Measurements from ENCODE around the gene ANXA2R. TPM values are rescaled to one million over a fixed set of nuclear protein-coding genes. Genes with fewer than 3 reads are reported as not detected.

Gene ANXA2R
- total and polyA plus RNA-seq, 2 of the 13 experiments (the other 11 are each of a cell fraction or from before 2014, with no cell fraction given): 0.95 to 1.3 TPM

DNA sequence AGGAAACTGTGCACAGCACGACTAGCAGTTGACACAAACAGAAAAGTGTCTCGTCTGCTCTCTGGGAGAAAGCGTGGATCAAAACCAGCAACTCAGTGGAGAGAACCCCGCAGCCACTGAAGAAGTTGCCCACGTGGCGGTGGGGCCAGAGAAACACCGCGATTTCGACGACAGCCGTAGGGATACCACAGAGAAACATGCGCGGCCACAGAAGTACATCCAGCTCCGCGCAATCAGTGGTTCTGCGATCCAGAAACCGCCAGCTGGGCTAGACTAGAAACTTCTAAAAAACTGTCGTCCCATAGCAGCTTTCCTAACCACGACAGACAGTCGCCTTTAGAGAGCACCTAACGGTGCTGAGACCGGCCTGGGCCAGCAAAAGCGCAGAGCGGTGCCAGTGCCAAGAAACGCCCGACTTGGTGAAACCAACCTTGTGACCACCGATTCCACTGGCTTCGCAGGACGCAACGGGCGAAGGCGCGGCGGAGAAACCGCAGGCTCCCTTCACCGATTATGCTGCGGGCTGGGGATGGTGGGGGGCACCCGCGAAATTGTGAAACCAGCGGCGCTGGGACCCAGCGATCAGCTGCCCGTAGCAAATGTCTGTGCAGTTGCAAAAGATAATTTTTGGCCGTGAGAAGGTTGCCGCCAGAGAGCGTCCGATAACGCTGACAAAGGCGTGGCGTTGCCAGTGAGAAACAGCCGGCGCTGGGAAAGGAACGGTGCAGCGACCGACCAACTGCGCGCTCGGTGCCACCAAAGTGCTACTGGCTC is 2.7 kb upstream of the ANXA2R start (continued):
- TF ChIP-seq, protein P1, sequence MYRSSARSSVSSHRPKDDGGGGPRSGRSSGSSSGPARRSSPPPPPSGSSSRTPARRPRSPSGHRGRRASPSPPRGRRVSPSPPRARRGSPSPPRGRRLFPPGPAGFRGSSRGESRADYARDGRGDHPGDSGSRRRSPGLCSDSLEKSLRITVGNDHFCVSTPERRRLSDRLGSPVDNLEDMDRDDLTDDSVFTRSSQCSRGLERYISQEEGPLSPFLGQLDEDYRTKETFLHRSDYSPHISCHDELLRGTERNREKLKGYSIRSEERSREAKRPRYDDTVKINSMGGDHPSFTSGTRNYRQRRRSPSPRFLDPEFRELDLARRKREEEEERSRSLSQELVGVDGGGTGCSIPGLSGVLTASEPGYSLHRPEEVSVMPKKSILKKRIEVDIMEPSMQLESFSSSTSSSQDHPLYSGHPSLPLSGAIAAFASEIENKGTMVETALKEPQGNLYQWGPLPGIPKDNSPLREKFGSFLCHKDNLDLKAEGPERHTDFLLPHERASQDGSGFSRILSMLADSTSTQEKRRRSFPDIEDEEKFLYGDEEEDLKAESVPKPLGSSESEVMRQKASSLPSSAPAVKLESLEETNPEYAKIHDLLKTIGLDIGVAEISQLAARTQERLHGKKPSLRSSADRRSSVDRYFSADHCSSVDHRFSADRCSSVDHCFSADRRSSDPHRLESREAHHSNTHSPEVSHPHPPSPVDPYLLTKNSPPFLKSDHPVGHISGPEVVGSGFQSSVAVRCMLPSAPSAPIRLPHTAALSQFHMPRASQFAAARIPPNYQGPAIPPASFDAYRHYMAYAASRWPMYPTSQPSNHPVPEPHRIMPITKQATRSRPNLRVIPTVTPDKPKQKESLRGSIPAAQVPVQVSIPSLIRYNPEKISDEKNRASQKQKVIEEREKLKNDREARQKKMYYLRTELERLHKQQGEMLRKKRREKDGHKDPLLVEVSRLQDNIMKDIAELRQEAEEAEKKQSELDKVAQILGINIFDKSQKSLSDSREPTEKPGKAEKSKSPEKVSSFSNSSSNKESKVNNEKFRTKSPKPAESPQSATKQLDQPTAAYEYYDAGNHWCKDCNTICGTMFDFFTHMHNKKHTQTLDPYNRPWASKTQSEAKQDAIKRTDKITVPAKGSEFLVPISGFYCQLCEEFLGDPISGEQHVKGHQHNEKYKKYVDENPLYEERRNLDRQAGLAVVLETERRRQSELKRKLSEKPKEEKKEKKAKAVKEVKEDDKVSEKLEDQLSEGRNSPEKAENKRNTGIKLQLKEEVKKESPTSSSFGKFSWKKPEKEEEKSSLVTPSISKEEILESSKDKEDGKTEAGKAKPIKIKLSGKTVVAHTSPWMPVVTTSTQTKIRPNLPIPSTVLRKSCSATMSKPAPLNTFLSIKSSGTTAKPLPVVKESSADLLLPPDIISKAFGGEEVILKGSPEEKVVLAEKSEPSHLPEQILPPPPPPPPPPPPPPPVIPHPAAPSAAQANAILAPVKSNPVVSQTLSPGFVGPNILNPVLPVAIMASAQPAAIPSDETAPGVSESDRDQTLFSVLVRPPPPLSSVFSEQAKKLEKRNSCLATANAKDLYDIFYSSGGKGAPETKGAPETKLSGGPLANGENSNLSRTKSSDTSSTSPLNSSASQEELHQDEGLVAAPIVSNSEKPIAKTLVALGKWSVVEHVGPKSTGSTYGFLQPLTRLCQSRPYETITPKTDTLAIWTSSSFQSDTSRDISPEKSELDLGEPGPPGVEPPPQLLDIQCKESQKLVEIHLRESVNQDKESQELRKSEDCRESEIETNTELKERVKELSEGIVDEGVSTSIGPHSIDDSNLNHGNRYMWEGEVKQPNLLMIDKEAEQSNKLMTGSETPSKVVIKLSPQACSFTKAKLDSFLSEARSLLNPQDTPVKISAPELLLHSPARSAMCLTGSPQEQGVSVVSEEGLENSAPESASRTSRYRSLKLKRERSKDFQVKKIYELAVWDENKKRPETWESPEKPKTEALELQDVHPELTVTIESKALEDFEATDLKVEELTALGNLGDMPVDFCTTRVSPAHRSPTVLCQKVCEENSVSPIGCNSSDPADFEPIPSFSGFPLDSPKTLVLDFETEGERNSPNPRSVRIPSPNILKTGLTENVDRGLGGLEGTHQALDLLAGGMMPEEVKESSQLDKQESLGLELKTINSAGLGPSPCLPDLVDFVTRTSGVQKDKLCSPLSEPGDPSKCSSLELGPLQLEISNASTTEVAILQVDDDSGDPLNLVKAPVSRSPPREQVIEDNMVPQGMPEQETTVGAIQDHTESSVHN (CRISPR knock-in tag; IDR thresholded peaks at IDR 0.05): no peak
- TF ChIP-seq, protein P2, sequence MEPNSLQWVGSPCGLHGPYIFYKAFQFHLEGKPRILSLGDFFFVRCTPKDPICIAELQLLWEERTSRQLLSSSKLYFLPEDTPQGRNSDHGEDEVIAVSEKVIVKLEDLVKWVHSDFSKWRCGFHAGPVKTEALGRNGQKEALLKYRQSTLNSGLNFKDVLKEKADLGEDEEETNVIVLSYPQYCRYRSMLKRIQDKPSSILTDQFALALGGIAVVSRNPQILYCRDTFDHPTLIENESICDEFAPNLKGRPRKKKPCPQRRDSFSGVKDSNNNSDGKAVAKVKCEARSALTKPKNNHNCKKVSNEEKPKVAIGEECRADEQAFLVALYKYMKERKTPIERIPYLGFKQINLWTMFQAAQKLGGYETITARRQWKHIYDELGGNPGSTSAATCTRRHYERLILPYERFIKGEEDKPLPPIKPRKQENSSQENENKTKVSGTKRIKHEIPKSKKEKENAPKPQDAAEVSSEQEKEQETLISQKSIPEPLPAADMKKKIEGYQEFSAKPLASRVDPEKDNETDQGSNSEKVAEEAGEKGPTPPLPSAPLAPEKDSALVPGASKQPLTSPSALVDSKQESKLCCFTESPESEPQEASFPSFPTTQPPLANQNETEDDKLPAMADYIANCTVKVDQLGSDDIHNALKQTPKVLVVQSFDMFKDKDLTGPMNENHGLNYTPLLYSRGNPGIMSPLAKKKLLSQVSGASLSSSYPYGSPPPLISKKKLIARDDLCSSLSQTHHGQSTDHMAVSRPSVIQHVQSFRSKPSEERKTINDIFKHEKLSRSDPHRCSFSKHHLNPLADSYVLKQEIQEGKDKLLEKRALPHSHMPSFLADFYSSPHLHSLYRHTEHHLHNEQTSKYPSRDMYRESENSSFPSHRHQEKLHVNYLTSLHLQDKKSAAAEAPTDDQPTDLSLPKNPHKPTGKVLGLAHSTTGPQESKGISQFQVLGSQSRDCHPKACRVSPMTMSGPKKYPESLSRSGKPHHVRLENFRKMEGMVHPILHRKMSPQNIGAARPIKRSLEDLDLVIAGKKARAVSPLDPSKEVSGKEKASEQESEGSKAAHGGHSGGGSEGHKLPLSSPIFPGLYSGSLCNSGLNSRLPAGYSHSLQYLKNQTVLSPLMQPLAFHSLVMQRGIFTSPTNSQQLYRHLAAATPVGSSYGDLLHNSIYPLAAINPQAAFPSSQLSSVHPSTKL (CRISPR knock-in tag; IDR thresholded peaks at IDR 0.05): no peak
- TF ChIP-seq GZF1 (CRISPR knock-in tag; IDR thresholded peaks at IDR 0.05) (peak; percentile 48; the same call in 1 of the 2 replicates), ZFP36 (IDR thresholded peaks at IDR 0.05; ENCODE audit: borderline replicate concordance, low read depth, low read length, partially characterized antibody) (no peak), ZNF20 (CRISPR knock-in tag; IDR thresholded peaks at IDR 0.05) (no peak), SMARCE1 (IDR thresholded peaks at IDR 0.05; ENCODE audit: borderline replicate concordance) (no peak)
- TF ChIP-seq, protein P3, sequence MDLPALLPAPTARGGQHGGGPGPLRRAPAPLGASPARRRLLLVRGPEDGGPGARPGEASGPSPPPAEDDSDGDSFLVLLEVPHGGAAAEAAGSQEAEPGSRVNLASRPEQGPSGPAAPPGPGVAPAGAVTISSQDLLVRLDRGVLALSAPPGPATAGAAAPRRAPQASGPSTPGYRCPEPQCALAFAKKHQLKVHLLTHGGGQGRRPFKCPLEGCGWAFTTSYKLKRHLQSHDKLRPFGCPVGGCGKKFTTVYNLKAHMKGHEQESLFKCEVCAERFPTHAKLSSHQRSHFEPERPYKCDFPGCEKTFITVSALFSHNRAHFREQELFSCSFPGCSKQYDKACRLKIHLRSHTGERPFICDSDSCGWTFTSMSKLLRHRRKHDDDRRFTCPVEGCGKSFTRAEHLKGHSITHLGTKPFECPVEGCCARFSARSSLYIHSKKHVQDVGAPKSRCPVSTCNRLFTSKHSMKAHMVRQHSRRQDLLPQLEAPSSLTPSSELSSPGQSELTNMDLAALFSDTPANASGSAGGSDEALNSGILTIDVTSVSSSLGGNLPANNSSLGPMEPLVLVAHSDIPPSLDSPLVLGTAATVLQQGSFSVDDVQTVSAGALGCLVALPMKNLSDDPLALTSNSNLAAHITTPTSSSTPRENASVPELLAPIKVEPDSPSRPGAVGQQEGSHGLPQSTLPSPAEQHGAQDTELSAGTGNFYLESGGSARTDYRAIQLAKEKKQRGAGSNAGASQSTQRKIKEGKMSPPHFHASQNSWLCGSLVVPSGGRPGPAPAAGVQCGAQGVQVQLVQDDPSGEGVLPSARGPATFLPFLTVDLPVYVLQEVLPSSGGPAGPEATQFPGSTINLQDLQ (CRISPR knock-in tag; IDR thresholded peaks at IDR 0.05): no peak
- TF ChIP-seq, protein P4, sequence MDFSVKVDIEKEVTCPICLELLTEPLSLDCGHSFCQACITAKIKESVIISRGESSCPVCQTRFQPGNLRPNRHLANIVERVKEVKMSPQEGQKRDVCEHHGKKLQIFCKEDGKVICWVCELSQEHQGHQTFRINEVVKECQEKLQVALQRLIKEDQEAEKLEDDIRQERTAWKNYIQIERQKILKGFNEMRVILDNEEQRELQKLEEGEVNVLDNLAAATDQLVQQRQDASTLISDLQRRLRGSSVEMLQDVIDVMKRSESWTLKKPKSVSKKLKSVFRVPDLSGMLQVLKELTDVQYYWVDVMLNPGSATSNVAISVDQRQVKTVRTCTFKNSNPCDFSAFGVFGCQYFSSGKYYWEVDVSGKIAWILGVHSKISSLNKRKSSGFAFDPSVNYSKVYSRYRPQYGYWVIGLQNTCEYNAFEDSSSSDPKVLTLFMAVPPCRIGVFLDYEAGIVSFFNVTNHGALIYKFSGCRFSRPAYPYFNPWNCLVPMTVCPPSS (IDR thresholded peaks at IDR 0.05): no peak
